NCI-H1417 treated with DMSO at 0.1 percent for 48 hours (cell line): ENCODE results near the gene METTL21C.

ENCODE experiments used
- DNase-seq: peaks from one replicate; lab custom pipeline; 2025; lab: John Stamatoyannopoulos, UW

METTL21C gene

GRCh38 chr13:102694937-102695336 is at the start of gene METTL21C:
Gene METTL21C, minus strand, starts transcription at chr13:102695044. Its CDS starts 546 bp downstream, at chr13:102694498.
- no peak for DNase-seq

DNA sequence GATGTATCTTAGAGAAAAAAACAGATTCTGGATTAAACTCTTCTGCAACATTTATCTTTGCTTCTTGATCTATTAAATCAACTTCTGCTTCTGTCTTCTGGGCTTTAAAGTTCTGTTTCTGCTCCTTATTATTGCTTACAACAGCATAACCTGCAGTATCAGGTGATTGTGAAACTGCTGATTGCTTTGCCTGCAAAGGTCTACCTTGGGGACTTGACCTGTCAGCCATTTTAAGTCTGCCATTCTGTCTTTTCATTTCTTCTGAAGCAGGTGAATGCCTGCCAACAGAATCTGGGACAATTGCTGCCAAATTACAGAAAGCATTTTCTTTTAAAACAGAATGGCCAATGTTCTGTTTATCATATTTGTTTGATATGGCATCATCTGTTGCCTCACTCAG is 47.7 kb upstream of the METTL21C start:
- no peak for DNase-seq

DNA sequence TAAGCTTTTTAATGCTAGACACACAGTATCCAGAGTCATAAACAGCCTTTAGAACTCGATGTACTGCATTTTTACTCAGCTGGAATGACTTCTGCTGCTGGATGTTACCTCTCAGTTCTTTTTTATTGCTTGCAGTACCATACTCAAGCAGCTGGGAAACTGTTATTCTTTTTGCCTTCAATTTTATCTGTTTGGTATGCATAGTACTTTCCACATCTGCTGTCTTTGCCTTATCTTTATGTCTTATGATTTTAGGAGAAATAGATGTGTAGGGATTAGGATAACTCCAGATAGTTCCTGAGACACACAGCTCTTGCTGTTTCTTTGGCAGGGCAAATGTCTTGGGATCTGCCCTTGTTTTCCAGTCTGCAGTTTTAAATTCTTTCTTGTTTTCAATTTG is 47.3 kb upstream of the METTL21C start:
- DNase-seq, result no peak

DNA sequence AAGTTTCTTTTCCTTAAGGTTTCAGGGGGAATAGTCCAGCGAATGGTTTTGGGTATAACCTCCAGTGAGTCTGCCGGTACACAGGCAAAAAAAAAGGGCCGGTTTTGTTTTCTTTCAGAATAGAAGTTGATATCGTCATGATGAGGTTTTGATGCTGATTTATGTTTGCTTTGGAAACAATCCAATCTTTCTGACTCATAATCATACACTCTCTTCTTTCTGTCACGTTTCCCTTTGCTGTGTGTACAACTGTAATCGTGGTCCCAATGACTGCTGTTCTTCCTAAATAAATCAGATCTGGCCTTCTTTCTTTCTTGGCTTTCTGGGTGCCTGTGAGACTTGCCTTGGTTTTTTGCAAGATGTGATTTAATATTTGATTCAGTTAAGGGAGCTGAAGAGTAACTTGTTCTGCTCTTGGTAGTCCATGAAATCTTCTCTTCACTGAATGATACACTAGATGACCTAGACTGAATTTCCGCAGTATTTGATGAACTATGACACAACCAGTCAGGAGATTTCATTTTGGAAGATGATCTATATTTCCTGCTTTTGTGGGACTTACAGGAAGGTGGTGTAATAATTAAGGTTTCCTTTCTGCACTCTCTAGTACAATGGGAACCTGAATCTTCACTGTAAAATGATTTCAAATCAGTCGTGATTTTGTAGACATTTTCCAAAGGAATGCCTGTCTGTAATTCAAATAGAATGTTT is 34.9 kb upstream of the METTL21C start:
- no peak for DNase-seq

DNA sequence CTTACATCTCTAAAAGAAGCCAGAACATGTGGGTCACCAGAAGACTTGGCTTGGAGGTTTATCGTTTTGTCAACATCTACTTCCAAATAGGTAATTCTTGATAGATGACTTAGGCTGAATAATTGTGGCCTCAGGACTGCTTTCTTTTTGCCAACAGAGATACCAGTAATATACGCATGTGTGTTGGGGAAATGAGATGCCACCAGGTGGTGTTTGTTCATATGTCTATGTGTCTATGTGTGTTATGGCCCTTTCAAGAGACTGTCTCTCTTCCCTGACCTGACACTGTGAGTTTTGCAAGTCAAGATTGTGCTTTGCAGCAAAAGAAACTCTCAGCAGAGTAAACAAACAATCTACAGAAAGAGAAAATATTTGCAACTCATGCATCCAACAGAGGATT is 31.6 kb upstream of the METTL21C start:
- no peak for DNase-seq

GRCh38 chr13:102724923-102725322 is 30.1 kb upstream of the METTL21C start:
- DNase-seq, result no peak

DNA sequence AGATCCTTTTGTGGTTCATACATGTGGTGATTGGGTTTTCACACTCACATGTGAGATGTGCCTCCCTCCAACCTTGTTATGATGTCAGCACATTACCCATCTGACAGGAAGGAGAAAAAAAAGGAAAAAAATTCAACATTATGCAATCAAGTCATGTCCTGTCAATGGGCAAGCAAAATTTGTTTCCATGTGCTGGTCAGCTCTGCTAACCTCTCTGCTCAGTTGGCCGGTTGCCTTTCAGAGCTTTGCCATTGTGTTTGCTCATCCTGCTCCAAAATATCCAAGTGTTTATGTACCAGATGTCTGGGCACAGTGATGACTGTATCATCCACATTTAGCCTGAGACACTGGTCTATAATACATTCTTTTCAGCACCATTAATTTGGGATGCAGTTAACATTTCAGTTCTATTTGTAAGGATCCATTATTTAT is 27.0 kb upstream of the METTL21C start:
- DNase-seq, result no peak

GRCh38 chr13:102718746-102719145 is 23.9 kb upstream of the METTL21C start:
- DNase-seq, result no peak

DNA sequence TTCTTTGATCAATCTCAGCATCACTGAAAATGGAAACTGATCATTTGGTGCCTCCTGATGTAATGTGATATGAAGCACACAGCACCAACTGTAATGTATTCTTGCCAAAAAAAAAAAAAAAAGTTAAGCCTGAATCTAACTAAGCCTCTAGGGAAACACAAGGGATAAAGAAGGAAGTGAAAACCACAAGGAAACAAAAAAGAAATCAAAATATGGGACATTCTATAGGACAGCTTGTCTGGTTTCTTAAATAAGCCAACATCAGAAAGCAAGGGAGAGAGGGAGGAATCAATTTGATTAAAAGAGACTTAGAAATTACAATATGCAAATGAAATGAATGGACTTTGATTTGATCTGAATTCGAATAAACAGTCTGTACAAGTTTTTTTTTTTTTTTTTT is 20.6 kb upstream of the METTL21C start:
- no peak for DNase-seq

DNA sequence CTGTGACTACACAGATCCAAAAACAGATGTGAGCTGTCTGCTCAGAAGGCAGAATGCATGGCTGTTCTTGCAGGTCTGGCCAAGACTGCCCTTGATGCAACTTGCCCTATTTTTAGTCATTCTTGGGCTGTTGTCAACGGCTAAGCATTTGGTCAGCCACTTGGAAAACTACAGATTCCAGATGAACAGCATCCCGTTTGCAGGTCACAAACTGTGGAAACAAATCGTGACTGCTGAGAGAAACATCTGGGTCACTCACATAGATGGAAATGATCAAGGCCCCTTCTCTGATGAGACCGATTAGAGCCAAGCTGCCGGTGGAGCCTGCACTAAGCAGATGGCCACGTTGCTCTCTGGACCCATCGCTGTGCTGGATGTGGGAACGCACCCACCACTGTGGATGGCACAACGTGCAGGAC is 15.4 kb upstream of the METTL21C start:
- DNase-seq, result no peak

DNA sequence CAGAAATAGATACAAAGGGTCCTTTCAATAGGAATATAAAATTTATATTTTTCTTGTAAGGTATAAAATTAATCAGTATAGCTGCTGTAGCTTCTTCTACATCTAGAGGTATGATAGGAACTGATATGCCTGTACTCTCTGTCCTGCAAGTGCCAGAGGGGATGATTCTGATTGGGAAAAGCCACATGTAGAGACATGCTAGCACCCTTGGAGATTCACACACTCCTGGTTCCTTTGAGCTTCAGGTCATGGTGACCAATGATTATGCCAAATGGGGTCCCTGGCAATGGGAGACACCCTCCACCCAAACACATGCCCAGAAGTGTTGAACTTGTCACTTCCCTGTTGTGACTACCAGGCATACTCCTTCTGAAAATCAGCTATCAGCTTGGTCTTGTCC is 14.7 kb upstream of the METTL21C start:
- DNase-seq, result no peak

- DNase-seq, result no peak
Observed at GRCh38 chr13:102708991-102709390, 14.1 kb upstream of the METTL21C start.

DNA sequence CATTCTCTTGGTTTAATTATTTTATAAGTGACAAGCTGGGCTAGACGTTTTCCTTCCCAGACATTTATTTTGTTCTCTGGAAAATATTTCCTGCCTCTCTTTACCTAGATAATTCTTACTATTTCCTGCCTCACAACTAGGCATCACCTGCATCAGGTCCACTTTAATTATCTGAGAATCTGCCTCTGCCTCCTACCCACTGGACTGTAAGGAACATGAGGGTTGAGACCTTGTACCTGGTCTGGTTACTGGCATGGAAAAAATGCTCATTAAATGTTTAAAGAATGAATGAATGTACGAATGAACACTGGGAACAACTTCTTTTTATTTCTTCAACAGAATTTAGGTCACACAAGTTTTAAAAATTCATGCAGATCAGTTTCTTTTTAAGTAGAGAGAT is 13.4 kb upstream of the METTL21C start:
- no peak for DNase-seq

GRCh38 chr13:102707467-102707866 is 12.6 kb upstream of the METTL21C start:
- no peak for DNase-seq

DNA sequence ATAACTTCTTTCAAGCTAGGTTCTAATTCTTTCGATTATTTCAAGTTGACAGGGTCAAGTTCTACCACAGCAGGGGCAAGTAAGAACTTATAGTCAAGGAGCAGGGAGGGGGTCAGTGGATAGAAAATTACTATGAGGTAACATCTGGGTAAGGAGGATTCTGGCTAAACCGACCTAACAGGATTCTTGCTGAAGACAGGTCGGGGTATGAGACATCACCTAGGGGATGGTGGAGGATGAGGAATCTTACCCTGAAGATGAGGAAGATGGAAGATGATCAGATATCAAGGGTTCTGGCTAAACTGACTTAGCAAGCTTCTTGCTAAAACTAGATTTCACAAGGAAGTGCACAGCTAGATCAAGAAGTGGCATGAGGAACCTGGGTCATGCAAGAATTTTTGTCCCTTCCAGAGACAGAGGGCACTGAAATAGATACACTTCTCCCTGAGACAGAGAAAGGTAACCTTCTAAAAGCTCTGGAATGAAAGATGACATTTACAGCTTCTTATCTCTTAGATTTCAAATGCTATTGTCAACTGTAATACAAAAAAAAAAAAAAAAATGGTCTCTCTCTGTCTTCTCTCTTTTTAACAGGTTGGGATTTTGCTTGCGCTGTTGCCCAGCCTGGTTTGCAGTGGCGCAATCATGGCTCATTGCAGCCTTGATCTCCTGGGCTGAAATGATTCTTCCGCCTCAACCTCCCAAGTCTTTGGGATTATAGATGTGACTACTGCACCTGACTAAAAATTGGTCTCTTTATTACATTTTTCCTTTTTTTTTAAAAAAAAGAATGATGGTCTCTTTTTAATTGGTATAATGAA is 9.6 kb upstream of the METTL21C start:
- no peak for DNase-seq

- no peak for DNase-seq
Observed at GRCh38 chr13:102703726-102704035, 8.8 kb upstream of the METTL21C start.

- DNase-seq, result no peak
Observed at GRCh38 chr13:102702965-102703725, 8.3 kb upstream of the METTL21C start.

DNA sequence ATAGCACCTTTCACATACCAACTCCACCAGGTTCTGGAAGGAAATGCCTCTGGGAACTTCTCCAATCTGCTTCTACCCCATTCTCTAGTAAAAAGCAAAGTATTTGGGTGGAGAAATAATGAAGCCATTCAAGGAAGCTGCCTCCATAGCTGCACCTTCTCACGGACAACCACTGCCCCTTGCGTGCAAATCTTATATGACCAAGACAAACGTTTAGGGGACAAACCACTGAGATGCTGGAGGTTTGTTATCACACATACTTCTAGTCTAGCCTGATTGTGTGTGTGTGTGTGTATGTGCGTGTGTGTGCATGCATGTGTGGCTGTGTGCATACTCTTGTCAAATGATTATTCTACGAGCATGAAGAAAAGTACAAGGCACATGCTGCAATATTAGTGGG is 6.5 kb upstream of the METTL21C start:
- no peak for DNase-seq

GRCh38 chr13:102700088-102701031 is 5.5 kb upstream of the METTL21C start:
- DNase-seq, result no peak

GRCh38 chr13:102699504-102699903 is 4.7 kb upstream of the METTL21C start:
- DNase-seq, result no peak

GRCh38 chr13:102698649-102698980 is 3.8 kb upstream of the METTL21C start:
- DNase-seq, result no peak
